GM18867 (cell line): ENCODE results near the gene FZD2.
"Not testable (repeated sequence)": the region's sequence is repeated elsewhere in the genome, so short reads cannot be mapped to it uniquely, and the experiment has no call there.

Source experiments
- ATAC-seq: cut with Tn5 transposase; IDR thresholded peaks from one replicate; pipeline ENCODE4 v1.9.1; 2021; ENCODE audit warnings: mild to moderate bottlenecking, moderate library complexity; ENCODE audit not compliant: unreplicated experiment

The FZD2 gene

DNA sequence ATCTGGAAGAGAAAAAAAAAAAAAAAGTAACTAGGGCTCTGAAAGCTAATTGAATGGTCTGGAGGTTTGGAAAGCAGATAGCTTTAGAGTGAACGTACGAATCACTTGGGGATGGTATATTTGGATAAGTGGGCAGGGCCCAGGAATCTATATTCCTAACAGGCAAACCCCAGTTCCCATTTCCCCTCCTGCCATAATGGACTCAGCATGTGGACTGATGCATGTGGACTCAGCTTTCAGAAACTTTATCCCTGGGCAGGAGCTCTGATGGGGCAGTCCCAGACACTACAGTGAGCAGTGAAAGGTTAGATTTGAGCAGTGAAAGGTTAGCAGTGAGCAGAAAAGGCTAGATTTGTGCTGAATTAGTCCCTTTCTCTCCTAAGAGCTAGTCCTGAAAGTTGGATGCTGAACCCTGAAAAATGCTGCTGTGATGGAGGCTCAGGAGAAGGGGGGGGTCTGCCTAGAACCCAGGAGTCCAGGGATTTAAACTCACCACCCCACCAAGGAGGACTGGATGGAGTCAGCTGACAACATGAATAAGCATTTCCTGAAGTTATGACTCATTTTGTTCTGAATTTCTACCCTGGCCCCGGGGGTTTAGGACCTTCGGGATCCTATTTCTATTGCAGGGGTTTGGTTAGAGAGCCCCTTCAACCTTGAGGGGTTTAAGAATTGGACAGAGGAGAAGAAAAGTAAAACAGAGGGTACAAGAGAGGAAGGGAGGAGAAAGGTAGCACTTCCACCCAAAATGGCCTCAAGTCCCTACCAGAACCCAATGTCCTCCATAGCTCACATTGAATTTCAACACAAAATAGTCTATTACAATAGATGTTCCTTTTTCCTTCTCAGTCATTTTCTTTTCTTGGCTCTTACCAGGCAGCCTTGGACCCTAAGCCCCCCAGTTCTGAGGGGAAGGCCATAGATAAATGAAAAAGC, 10.3 kb upstream of the FZD2 start:
- ATAC-seq: no peak

DNA sequence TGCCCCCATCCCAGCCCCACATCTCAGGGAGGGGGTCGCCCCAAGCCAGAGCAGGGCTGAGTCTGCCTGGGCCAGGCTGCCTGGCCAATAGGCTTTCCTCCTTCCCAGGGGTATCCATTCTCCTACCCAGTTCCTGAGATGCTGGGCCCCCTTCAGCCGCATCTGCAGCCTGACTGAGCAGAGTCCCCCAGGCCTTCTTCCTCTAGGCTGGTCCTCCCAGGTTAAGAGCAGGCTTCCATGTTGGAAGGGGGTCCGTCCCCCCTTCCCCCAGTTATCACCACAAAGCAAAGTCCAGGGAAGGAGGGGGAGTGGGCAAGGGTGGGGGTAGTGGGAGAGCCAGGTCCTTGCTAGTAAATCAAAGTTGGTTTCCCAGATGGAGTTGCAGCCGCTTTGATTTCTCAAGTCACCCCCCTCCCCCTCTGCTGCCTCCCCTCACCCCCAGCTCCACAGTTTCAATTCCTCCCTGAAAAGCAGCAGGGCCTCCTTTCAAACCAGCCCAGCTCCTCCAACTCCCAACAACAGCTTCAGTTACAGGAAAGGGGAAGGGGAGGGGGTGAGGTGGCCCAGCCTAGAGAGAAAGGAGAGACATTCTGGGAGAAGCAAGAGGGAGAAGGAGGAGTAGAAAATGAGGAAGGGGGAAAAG, 9.5 kb upstream of the FZD2 start:
- no peak for ATAC-seq

DNA sequence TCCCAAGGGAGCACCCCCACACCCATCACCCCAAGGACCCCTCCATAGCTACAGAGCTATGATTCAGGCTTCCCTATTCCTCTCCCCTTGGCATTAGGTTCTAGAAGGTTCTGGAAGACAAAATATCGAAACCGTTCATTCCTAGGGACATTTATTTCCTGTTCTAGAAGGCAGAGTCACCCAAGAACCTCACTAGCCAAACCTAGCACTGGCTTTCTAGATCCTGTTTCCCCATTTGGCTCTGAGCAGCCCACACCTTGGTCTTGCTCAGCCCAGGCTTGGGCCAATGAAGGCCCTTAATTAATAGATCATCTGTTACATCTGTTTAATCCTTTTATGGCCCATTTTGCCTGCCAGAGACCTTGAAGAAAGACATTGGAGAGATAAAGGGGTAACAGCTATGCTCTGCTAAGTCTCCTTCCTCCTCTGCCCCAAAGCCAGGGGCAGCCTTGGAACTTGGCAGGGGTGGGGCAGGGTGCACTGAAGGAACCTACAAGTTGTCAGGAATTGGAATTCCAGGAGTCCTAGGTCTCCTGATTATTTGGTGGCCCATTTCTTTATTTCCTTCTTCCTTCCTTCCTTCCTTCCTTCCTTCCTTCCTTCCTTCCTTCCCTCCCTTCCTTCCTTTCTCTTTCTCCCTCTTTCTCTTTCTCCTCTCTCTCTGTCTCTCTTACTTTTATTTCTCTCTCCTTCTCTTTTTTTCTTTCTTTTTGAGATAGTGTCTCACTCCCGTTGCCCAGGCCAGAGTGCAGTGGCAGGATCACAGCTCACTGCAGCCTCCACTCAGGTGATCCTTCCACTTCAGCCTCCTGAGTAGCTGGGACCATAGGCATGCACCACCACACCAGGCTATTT, 8.7 kb upstream of the FZD2 start:
- no peak for ATAC-seq

DNA sequence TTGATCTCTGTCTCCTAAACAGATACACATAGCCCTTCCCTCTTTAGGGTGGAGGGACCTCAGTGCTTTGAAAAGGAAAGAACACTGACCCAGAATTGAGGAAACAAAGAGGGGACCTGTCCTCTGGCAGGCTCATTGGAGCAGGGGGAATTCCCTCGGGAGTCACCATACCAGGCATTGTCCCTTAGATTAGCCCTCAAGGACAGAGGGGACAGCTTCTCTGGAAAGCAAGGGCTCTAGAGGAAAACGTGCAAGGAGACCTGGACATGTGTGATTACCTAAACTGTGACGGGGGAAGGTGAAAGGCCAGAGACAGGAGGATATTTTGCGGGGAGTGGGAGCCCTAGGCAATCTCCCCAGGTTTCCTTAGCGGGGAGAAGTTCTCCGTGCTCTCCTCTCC, 7.6 kb upstream of the FZD2 start:
- ATAC-seq: no peak

DNA sequence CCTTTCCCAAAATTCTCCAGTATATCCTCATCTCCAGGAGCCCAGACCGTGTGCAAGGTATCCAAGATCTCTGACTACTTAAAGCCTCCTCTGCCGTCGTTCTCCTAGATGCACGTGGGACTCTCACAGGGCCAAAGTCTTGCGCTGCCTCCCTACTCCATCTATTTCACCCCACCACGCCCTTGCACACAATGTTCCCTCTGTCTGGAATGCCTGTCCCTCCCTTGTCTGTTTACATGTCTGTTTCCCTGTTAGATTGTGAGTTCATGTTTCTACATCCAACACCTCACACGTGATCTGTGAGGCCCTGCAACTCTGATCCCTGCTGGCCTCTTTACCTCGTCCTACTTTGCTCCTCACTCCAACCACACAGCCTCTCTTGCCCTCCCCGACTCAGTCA, 4.9 kb upstream of the FZD2 start:
- no peak for ATAC-seq

DNA sequence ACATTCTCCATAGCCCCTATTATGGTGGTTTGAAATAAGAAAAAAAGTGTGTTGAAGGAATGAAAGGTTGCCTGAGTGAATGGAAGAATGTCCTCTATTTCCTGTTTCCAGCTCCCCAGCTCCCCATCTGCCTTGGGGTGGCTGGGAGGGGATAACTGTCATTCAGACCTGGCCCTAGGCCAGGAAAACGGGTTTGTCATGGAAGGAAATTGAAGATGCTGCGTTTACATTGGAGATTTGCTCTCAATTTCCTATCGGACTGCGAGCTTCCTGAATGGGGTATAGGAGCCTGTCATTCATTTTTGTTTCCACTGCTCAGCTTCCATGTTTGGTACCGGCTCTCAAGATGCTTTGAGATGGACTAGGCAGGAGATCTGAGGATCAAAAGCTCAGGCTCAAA, 2.2 kb upstream of the FZD2 start:
- no peak for ATAC-seq

DNA sequence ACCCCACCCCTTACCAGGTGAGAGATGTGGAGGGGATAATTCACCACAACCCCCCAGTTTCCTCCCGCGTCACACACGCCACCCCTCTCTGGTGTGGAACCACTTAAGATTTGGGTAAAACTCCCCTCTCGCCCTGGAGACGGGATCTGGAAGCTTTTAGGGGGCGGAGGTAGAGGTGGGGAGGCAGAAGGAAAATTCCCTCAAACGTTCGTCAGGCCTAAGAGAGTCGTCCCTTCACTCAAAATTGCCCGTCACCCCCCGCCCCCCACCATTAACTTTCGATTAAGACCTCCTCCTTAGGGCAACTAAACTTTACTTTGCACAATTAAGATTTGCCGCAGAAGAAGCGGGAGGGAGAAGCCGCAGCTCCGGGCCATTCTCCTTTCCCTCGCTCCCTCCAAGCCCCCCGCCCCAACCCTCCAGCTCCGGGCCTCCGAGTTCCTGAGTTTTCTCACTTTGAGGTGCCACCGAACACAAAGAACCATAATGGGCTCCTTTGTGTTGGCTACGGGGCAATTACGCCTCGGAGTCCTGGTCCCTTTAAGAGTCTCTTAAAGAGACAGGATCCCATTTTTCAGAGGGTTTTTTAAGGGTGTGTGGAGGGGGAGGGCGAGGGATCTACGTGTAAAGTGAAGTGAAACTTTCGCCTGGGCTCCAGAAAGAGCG, 985 bp upstream of the FZD2 start:
- no peak for ATAC-seq

DNA sequence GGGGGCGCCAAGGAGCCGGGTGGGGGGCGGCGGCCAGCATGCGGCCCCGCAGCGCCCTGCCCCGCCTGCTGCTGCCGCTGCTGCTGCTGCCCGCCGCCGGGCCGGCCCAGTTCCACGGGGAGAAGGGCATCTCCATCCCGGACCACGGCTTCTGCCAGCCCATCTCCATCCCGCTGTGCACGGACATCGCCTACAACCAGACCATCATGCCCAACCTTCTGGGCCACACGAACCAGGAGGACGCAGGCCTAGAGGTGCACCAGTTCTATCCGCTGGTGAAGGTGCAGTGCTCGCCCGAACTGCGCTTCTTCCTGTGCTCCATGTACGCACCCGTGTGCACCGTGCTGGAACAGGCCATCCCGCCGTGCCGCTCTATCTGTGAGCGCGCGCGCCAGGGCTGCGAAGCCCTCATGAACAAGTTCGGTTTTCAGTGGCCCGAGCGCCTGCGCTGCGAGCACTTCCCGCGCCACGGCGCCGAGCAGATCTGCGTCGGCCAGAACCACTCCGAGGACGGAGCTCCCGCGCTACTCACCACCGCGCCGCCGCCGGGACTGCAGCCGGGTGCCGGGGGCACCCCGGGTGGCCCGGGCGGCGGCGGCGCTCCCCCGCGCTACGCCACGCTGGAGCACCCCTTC, 484 bp downstream of the FZD2 start:
- peak; percentile 15 for ATAC-seq

DNA sequence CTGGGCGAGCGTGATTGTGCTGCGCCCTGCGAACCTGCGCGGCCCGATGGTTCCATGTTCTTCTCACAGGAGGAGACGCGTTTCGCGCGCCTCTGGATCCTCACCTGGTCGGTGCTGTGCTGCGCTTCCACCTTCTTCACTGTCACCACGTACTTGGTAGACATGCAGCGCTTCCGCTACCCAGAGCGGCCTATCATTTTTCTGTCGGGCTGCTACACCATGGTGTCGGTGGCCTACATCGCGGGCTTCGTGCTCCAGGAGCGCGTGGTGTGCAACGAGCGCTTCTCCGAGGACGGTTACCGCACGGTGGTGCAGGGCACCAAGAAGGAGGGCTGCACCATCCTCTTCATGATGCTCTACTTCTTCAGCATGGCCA, 1.0 kb downstream of the FZD2 start:
- no peak for ATAC-seq

DNA sequence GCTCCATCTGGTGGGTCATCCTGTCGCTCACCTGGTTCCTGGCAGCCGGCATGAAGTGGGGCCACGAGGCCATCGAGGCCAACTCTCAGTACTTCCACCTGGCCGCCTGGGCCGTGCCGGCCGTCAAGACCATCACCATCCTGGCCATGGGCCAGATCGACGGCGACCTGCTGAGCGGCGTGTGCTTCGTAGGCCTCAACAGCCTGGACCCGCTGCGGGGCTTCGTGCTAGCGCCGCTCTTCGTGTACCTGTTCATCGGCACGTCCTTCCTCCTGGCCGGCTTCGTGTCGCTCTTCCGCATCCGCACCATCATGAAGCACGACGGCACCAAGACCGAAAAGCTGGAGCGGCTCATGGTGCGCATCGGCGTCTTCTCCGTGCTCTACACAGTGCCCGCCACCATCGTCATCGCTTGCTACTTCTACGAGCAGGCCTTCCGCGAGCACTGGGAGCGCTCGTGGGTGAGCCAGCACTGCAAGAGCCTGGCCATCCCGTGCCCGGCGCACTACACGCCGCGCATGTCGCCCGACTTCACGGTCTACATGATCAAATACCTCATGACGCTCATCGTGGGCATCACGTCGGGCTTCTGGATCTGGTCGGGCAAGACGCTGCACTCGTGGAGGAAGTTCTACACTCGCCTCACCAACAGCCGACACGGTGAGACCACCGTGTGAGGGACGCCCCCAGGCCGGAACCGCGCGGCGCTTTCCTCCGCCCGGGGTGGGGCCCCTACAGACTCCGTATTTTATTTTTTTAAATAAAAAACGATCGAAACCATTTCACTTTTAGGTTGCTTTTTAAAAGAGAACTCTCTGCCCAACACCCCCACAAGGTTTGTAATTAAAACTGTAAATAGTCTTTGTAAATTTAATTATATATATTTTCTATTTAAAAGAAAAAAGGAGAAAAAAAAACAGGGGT, 1.7 kb downstream of the FZD2 start:
- ATAC-seq: no peak

DNA sequence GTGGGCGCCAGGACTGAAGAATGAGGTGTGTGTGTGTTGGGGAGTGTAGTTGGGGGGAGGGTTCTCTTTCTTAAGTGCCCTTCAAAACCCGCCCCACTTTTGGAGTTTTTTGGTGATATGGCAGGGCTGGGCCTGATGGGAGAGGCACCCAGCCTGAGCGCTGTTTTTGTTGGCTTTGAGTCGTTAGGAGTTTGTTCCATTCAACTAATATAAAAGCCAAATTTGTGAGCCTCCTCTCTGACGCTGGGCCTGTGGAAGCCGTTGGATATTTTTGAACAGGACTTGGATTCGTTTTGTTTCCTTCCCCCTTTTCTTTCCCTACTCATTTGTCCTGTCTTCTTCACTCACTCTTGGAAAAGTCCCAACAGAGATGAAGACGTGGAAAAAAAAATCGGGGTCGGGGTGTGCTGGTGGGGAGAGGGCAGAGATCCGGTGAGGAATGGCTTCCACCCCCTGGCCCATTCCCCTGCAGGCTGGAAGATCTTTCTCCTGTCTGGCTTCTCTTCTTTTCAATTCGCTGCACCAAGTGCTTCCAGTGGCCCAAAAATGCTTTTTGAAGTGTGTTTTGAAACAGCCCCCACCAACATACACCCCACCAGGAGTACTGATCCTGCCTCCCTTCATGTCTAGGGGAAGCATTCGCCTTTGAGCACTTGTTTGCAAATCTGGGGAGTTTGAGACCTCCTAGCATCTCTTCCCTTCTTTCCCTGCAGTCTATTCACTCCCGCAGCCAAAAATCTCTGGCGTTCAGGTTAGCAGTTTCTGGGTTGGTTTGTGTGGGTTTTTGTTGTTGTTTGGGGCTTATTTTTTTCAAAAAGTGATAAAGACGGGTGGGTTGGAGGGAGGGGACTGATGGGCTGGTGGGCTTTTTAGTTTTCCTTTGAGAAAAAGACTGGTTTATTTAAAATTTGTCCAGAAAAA, 2.6 kb downstream of the FZD2 start:
- ATAC-seq: no peak

DNA sequence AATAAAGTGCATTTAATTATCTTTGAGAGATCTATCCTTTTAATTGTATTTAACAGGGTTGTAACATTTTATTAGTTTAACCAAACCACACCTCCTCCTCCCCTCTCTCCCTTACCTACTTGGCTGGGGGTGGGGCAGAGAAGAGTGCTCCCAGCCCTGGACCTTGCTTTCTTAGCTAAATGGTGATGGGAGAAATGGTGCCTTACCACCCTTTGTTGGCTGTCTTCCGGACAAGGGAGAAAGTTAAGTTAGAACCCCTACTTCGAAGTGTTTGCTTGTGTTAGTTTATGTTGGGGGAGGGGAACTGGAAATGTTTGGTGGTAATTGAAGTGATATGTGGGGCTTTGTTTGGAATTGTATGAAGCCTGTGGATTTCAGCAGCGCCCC, 3.9 kb downstream of the FZD2 start:
- ATAC-seq: no peak

DNA sequence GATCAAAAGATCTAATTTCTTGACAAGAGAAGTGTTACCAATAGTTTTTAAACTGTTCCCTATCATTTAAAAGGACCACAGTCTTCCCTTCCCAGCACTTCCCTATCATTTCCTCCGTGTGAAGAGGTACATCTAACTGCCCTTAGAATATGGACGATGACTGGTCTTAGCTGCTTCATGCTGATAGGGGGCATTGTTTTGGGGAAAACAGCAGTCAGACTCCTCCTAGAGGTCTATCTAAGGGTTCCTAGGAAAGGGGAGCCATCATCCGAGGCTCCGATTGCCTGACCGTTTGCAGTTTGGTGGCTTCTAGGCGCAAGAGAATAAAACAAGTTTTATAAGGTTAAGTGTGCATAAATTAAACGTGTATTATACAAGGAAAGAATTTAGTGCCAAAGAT, 7.1 kb downstream of the FZD2 start:
- no peak for ATAC-seq

DNA sequence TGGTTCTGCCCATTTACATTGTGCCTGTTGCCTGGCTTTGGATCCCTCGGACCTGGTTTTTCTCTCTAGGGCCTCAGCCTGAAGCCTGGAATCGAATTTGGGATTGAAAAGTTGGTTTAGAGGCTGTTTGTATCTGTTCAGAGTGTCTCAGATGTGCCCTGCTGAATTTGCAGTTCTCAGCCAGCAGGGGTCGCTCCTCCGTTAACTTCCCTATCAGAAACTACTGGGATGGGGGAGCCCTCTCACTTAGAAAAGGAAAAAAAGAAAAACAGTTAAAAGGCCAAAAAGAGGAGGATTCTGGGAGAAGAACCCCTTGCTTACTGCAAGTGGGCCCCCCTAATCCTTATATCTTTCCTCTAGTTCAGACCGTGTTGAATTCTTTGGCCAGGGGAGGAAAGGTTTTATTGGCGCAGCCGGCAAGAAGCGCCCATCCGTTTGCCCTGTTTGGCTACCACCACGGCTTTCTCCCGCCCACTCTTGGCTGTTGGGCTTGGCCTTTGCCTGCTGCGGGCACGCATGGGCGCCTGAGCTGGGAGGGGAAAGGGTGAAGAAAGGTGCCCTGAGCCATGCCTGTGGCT, 8.7 kb downstream of the FZD2 start:
- no peak for ATAC-seq

DNA sequence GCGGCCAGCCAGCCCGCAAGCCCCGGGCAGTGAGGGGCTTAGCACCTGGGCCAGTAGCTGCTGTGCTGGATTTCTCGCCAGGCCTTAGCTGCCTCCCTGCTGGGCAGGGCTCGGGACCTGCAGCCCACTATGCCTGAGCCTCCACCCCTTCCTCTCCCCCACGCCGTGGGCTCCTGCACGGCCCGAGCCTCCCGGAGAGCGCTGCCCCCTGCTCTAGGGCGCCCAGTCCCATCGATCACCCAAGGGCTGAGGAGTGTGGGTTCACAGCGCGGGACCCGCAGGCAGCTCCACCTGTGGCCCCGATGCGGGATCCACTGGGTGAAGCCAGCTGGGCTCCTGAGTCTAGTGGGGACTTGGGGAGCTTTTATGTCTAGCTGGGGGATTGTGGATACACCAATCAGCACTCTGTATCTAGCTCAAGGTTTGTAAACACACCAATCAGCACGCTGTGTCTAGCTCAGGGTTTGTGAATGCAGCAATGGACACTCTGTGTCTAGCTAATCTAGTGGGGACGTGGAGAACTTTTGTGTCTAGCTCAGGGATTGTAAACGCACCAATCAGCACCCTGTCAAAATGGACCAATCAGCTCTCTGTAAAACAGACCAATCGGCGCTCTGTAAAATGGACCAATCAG, 11.1 kb downstream of the FZD2 start:
- ATAC-seq: not testable (repeated sequence)

DNA sequence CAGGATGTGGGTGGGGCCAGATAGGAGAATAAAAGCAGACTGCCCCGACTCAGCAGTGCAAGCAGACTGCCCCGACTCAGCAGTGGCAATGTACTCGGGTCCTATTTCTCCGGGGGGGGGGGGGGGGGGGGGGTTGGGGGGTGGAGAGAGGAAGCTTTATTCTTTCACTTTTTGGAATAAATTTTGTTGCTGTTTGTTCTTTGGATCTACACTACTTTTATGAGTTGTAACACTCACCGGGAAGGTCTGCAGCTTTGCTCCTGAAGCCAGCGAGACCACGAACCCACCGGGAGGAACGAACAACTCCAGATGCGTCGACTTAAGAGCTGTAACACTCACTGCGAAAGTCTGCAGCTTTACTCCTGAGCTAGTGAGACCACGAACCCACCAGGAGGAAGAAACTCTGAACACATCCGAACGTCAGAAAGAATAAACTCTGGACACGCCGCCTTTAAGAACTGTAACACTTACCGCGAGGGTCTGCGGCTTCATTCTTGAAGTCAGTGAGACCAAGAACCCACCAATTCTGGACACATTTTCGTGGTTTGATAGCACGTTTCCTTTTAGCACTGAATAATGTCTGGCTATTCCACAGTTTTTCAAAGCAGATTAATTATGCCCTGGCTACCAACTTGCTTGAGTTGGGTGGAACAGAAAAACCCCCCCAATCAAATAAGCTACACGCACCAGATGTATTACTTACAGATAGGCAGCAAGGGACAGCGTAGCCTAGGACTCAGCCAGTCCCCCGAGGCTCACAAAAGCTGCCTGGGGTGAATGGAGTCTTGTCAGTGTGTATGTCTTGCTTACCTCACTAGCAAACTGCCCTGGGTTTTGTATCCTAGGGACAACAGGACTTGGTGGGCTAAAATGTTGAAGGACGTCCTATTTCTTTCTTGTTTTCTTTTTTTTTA, 11.9 kb downstream of the FZD2 start:
- no peak for ATAC-seq

DNA sequence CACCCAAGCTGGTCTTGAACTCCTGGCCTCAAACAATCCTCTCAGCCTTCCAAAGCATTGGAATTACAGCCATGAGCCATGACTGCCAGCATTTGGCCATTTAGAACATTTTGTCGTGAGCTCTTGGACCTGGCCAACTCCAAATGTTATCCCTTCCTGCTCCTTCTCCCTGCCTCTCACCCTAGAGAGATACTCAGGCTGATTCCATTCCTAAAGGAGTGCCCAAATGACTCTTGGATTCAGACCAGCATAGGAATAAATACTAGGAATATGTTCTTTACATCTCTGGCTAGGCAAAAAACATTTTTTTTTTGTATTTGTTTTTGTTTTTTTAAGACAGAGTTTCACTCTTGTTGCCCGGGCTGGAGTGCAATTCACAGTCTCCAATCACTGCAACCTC, 15.5 kb downstream of the FZD2 start:
- ATAC-seq: no peak
